ENCODE results near the gene KIAA1328. TPM values are rescaled to one million over a fixed set of nuclear protein-coding genes. Genes with fewer than 3 reads are reported as not detected.

Gene KIAA1328
- polyA plus RNA-seq, 1 donor (not counting 4 experiments of a cell fraction or from before 2014, with no cell fraction given): 5.5 TPM

DNA sequence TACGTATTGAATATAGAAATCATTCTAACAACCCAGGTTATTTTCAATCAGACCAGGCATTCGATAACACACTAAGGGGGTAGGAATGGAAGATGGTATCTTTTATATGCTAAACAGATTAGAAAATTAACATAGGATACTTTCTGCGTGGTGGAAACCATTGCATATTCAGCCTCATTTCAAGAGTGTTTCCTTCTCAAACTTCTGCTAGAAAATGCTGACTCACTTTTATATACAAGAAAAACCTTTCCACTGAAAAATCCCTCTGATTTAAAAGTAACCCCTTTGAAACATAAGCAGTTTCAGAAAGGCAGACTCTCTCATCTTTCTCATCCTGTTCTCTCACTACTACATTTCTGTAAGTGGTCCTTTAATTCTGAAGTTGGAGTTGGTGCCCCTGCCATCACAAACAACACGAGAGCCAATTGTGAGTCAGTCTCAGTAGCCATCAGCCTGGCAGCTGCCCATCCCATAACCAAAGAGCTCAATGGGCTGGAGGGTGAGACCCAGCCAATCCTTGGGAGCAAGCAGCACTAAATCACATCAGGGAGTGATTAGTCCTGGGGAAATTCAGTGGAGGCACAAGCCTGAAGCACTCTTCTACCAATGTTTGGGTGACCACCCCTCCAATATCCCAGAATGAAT lies 393.5 kb downstream of the KIAA1328 start:
- dilution Hi-C loops (cut with MboI; ENCODE audit: extremely low pct_ligation_motif_present, low sequenced_read_pairs): no loop called here
- Histone ChIP-seq H3K4me3 (ENCODE audit: control insufficient read depth in 2 of 3, extremely low read depth in 1 of 3, insufficient read depth in 2 of 3, low read depth in 1 of 3, low read length in 3 of 3) (no peak overlapping the region), H3K27ac (ENCODE audit: control insufficient read depth, insufficient read depth, low read length) (no peak overlapping the region), H3K4me1 (ENCODE audit: control insufficient read depth, extremely low read depth, insufficient read depth, low read length) (no peaks in the 10 kb centered on the region), H3K9me3 (ENCODE audit: control insufficient read depth, low read depth, low read length) (no peaks in the 10 kb centered on the region), H2AFZ (ENCODE audit: control insufficient read depth, low read length) (no peak overlapping the region), H3K27me3 (ENCODE audit: control insufficient read depth, extremely low read depth, insufficient read depth, low read length) (no peaks in the 10 kb centered on the region), H4K20me1 (ENCODE audit: control insufficient read depth, extremely low read depth, insufficient read depth, low read length) (no peaks in the 10 kb centered on the region), H3K9ac (ENCODE audit: control insufficient read depth, extremely low read depth, insufficient read depth, low read length) (no peak overlapping the region), H3K9me1 (ENCODE audit: control insufficient read depth, extremely low read depth, insufficient read depth, low read length) (no peaks in the 10 kb centered on the region), H3K79me2 (ENCODE audit: control insufficient read depth, insufficient read depth, low read length) (no peaks in the 10 kb centered on the region), H3K36me3 (ENCODE audit: control insufficient read depth in 2 of 2, extremely low read depth in 1 of 2, insufficient read depth in 2 of 2, low read length in 2 of 2) (no peaks in the 10 kb centered on the region), H3K4me2 (ENCODE audit: control insufficient read depth, extremely low read depth, insufficient read depth, low read depth, low read length) (no peak overlapping the region)
- FAIRE-seq (no peak), DNase-seq (ENCODE audit: low read depth, low spot score) (no peak)
- no peak for TF ChIP-seq EZH2 (IDR thresholded peaks at IDR 0.05; ENCODE audit: low read length)
- TF ChIP-seq, protein P1, sequence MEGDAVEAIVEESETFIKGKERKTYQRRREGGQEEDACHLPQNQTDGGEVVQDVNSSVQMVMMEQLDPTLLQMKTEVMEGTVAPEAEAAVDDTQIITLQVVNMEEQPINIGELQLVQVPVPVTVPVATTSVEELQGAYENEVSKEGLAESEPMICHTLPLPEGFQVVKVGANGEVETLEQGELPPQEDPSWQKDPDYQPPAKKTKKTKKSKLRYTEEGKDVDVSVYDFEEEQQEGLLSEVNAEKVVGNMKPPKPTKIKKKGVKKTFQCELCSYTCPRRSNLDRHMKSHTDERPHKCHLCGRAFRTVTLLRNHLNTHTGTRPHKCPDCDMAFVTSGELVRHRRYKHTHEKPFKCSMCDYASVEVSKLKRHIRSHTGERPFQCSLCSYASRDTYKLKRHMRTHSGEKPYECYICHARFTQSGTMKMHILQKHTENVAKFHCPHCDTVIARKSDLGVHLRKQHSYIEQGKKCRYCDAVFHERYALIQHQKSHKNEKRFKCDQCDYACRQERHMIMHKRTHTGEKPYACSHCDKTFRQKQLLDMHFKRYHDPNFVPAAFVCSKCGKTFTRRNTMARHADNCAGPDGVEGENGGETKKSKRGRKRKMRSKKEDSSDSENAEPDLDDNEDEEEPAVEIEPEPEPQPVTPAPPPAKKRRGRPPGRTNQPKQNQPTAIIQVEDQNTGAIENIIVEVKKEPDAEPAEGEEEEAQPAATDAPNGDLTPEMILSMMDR (optimal IDR thresholded peaks at IDR 0.05 in 1 of 3, IDR thresholded peaks at IDR 0.05 in 1 of 3, conservative IDR thresholded peaks at IDR 0.05 in 1 of 3; ENCODE audit: extremely low read depth in 1 of 3, insufficient read depth in 2 of 3, low read length in 3 of 3): no peak

DNA sequence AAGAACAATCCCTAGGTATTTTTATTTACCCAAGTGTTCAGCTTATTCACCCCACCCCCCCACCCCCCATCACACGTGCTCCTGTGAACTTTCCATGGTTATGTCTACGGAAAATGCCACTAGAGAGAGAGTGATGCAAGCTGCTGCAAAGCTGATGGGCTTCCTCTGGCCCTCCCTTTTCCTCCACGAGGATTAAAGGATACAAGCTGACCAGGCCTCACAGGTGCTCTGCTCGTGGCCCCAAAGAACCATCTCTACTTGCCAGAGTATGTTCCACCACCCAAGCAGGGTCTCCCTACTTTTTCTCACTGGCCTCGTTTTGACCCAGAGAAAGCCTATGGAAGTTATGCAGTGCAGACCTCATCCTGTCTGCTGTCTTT lies 394.1 kb downstream of the KIAA1328 start:
- TF ChIP-seq EZH2 (IDR thresholded peaks at IDR 0.05; ENCODE audit: low read length): no peak
- TF ChIP-seq, protein P1 (optimal IDR thresholded peaks at IDR 0.05 in 1 of 3, IDR thresholded peaks at IDR 0.05 in 1 of 3, conservative IDR thresholded peaks at IDR 0.05 in 1 of 3; ENCODE audit: extremely low read depth in 1 of 3, insufficient read depth in 2 of 3, low read length in 3 of 3): no peak
- no peaks in the 10 kb centered on the region for H3K36me3 ChIP-seq (ENCODE audit: control insufficient read depth in 2 of 2, extremely low read depth in 1 of 2, insufficient read depth in 2 of 2, low read length in 2 of 2)
- no peak overlapping the region for H2AFZ ChIP-seq (ENCODE audit: control insufficient read depth, low read length)
- dilution Hi-C loops (cut with MboI; ENCODE audit: extremely low pct_ligation_motif_present, low sequenced_read_pairs): no loop called here
- H3K9ac ChIP-seq (ENCODE audit: control insufficient read depth, extremely low read depth, insufficient read depth, low read length): no peak overlapping the region
- H3K4me2 ChIP-seq (ENCODE audit: control insufficient read depth, extremely low read depth, insufficient read depth, low read depth, low read length): no peak overlapping the region
- H3K27me3 ChIP-seq (ENCODE audit: control insufficient read depth, extremely low read depth, insufficient read depth, low read length): no peaks in the 10 kb centered on the region
- no peaks in the 10 kb centered on the region for H3K79me2 ChIP-seq (ENCODE audit: control insufficient read depth, insufficient read depth, low read length)
- H3K27ac ChIP-seq (ENCODE audit: control insufficient read depth, insufficient read depth, low read length): no peak overlapping the region
- no peaks in the 10 kb centered on the region for H3K9me3 ChIP-seq (ENCODE audit: control insufficient read depth, low read depth, low read length)
- no peaks in the 10 kb centered on the region for H3K9me1 ChIP-seq (ENCODE audit: control insufficient read depth, extremely low read depth, insufficient read depth, low read length)
- H4K20me1 ChIP-seq (ENCODE audit: control insufficient read depth, extremely low read depth, insufficient read depth, low read length): no peaks in the 10 kb centered on the region
- no peaks in the 10 kb centered on the region for H3K4me1 ChIP-seq (ENCODE audit: control insufficient read depth, extremely low read depth, insufficient read depth, low read length)
- DNase-seq (ENCODE audit: low read depth, low spot score): no peak
- no peak overlapping the region for H3K4me3 ChIP-seq (ENCODE audit: control insufficient read depth in 2 of 3, extremely low read depth in 1 of 3, insufficient read depth in 2 of 3, low read depth in 1 of 3, low read length in 3 of 3)
- FAIRE-seq: no peak
